B cell (primary cell): ENCODE measurements around the gene AP1S3.

Source experiments
- CTCF ChIP-seq: fragments of 200-600 bp; IDR thresholded peaks from one replicate; pipeline ENCODE4 v1.8.0; 2022; ENCODE audit warnings: antibody characterized with exemption, mild to moderate bottlenecking
- EZH2 ChIP-seq: IDR thresholded peaks from 2 replicates; pipeline ENCODE4 v1.6.1; 2012; ENCODE audit warnings: borderline replicate concordance, low read depth, mild to moderate bottlenecking, moderate library complexity, low read length; ENCODE audit not compliant: insufficient read depth, poor library complexity, severe bottlenecking

DNA sequence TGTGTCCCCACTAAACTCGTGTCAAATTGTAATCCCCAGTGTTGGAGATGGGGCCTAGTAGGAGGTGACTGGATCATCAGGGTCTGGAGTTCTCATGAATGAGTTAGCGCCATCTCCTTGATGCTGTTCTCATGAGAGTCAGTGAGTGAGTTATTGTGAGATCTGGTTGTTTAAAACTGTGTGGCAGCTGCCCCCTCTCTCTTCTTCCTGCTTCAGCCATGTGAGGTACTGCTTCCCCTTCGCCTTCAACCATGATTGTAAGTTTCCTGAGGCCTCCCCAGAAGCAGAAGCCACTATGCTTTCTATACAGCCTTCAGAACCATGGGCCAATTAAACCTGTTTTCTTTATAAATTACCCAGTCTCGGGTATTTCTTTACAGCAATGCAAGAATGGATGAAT, 50.4 kb downstream of the AP1S3 start:
- TF ChIP-seq CTCF (no peak), EZH2 (no peak)
